DND-41 (cell line): ENCODE measurements around the gene SLC37A2.

ENCODE experiments used
- ATAC-seq: fragments of 200-7000 bp; cut with Tn5 transposase; 3 replicates; pipeline ENCODE4 v1.9.1; 2021; ENCODE audit warnings: low read depth; ENCODE audit not compliant: insufficient read depth
- DNase-seq: peaks from one replicate; pipeline ENCODE4 v3.0.0-alpha.2; 2020
- H2AFZ ChIP-seq: 2 replicates; pipeline ENCODE4 v1.6.0; 2012; ENCODE audit warnings: low read depth, low read length
- H3K27ac ChIP-seq: 2 replicates; pipeline ENCODE4 v1.5.1; 2012; ENCODE audit warnings: low read length, inconsistent platforms
- H3K27me3 ChIP-seq: fragments of 200-600 bp; sonication (generic); 2 replicates; pipeline ENCODE4 v1.6.0; 2012; ENCODE audit warnings: low read length, mild to moderate bottlenecking, inconsistent platforms; ENCODE audit not compliant: insufficient read depth, poor library complexity
- H3K36me3 ChIP-seq: 2 replicates; pipeline ENCODE4 v1.5.1; 2012; ENCODE audit warnings: low read length, inconsistent platforms; ENCODE audit not compliant: insufficient read depth
- H3K4me1 ChIP-seq: 2 replicates; pipeline ENCODE4 v1.5.1; 2012; ENCODE audit warnings: mild to moderate bottlenecking, low read length; ENCODE audit not compliant: insufficient read depth
- H3K4me2 ChIP-seq: 2 replicates; pipeline ENCODE4 v1.6.0; 2012; ENCODE audit warnings: mild to moderate bottlenecking, moderate library complexity, low read length, inconsistent platforms; ENCODE audit not compliant: insufficient read depth
- H3K4me3 ChIP-seq, 2 experiments: fragments of 200-600 bp in 1 of 2; shearing (Covaris generic) in 1 of 2; 2 replicates each; pipeline ENCODE4 v1.5.1; 2012 to 2016; ENCODE audit warnings: inconsistent platforms in 2 of 2, low read length in 2 of 2, mild to moderate bottlenecking in 2 of 2, low read depth in 1 of 2, moderate library complexity in 1 of 2
- H3K79me2 ChIP-seq: 2 replicates; pipeline ENCODE4 v1.6.0; 2012; ENCODE audit warnings: low read length, inconsistent platforms; ENCODE audit not compliant: insufficient read depth
- H3K9ac ChIP-seq: 2 replicates; pipeline ENCODE4 v1.6.0; 2012; ENCODE audit warnings: low read depth, mild to moderate bottlenecking, inconsistent platforms, low read length, moderate library complexity
- H3K9me3 ChIP-seq: 2 replicates; pipeline ENCODE4 v1.5.1; 2012; ENCODE audit warnings: low read length, moderate library complexity, mild to moderate bottlenecking, inconsistent platforms; ENCODE audit not compliant: insufficient read depth, severe bottlenecking
- H4K20me1 ChIP-seq: 2 replicates; pipeline ENCODE4 v1.6.0; 2012; ENCODE audit warnings: low read length; ENCODE audit not compliant: insufficient read depth
- CTCF ChIP-seq: IDR thresholded peaks from 2 replicates; pipeline ENCODE4 v1.5.1; 2012; ENCODE audit warnings: borderline replicate concordance, low read length, moderate library complexity, mild to moderate bottlenecking; ENCODE audit not compliant: poor library complexity, severe bottlenecking; ENCODE audit errors: extremely low read depth
- EZH2 ChIP-seq: IDR thresholded peaks from 3 replicates; pipeline ENCODE4 v1.6.1; 2012; ENCODE audit warnings: borderline replicate concordance, low read depth, mild to moderate bottlenecking, moderate library complexity, low read length, inconsistent platforms; ENCODE audit not compliant: severe bottlenecking

Gene SLC37A2

GRCh38 chr11:125062931-125063428 is at the start of gene SLC37A2:
Gene SLC37A2, plus strand, starts transcription at chr11:125063305. Its CDS starts 63 bp downstream, at chr11:125063368.
- Histone ChIP-seq H3K4me2 (no peak within 1 kb of the TSS), H2AFZ (no peak within 1 kb of the TSS), H4K20me1 (no peaks in the 10 kb centered on the region), H3K4me1 (no peaks in the 10 kb centered on the region), H3K27me3 (no peaks in the 10 kb centered on the region), H3K79me2 (no peaks in the 10 kb centered on the region), H3K9ac (no peak within 1 kb of the TSS), H3K27ac (no peak within 1 kb of the TSS), H3K9me3 (no peaks in the 10 kb centered on the region), H3K36me3 (no peaks in the 10 kb centered on the region), H3K4me3 (no peak within 1 kb of the TSS)
- ATAC-seq (no peak), DNase-seq (no peak)
- TF ChIP-seq CTCF = no peak
- TF ChIP-seq EZH2 = no peak

- no peak for ATAC-seq
- TF ChIP-seq CTCF = no peak
- H3K9ac ChIP-seq = no peak overlapping the region
These were observed 46.7 kb upstream of the SLC37A2 start for GRCh38 chr11:125016413-125016812.

GRCh38 chr11:125020342-125020741 is 42.8 kb upstream of the SLC37A2 start:
- Histone ChIP-seq H3K36me3 (peaks cover 3% of the 10 kb centered on the region; the same call in 1 of the 2 replicates), H3K27me3 (no peaks in the 10 kb centered on the region), H3K79me2 (no peaks in the 10 kb centered on the region), H3K4me3 (no peak overlapping the region), H3K27ac (no peak overlapping the region), H3K9me3 (no peaks in the 10 kb centered on the region), H2AFZ (no peak overlapping the region), H3K4me1 (no peaks in the 10 kb centered on the region), H3K9ac (no peak overlapping the region), H3K4me2 (no peak overlapping the region), H4K20me1 (no peaks in the 10 kb centered on the region)
- no peak for TF ChIP-seq CTCF
- TF ChIP-seq EZH2 = no peak
- ATAC-seq = no peak
- no peak for DNase-seq

More at GRCh38 chr11:125016413-125016812, 46.7 kb upstream of the SLC37A2 start:
- no peaks in the 10 kb centered on the region for H3K79me2 ChIP-seq
- no peak overlapping the region for H3K27ac ChIP-seq
- H3K4me2 ChIP-seq = no peak overlapping the region
- DNase-seq = no peak
- no peaks in the 10 kb centered on the region for H4K20me1 ChIP-seq
- no peaks in the 10 kb centered on the region for H3K4me1 ChIP-seq
- peaks cover 4% of the 10 kb centered on the region for H3K9me3 ChIP-seq
- H3K4me3 ChIP-seq = no peak overlapping the region
- H2AFZ ChIP-seq = no peak overlapping the region
- no peaks in the 10 kb centered on the region for H3K27me3 ChIP-seq
- H3K36me3 ChIP-seq = peaks cover 8% of the 10 kb centered on the region; the same call in 1 of the 2 replicates

- no peak overlapping the region for H3K4me2 ChIP-seq
- no peak overlapping the region for H3K27ac ChIP-seq
- no peak for ATAC-seq
- H3K79me2 ChIP-seq = no peaks in the 10 kb centered on the region
- no peak for DNase-seq
- H3K27me3 ChIP-seq = no peaks in the 10 kb centered on the region
- H3K36me3 ChIP-seq = peaks cover 3% of the 10 kb centered on the region; the same call in 1 of the 2 replicates
- H3K9ac ChIP-seq = no peak overlapping the region
- no peaks in the 10 kb centered on the region for H3K4me1 ChIP-seq
- H4K20me1 ChIP-seq = no peaks in the 10 kb centered on the region
- no peak overlapping the region for H3K4me3 ChIP-seq
- TF ChIP-seq CTCF (no peak), EZH2 (no peak)
- H2AFZ ChIP-seq = no peak overlapping the region
- no peaks in the 10 kb centered on the region for H3K9me3 ChIP-seq
These were observed 40.6 kb upstream of the SLC37A2 start for GRCh38 chr11:125022551-125022950.
